PFSK-1 (cell line): ENCODE results near the gene RCE1.

ENCODE experiments used
- FOXP2 ChIP-seq: optimal IDR thresholded peaks from 2 replicates; pipeline ENCODE3; 2011; ENCODE audit warnings: borderline replicate concordance, control low read depth, inconsistent platforms; ENCODE audit not compliant: insufficient read depth; ENCODE audit errors: extremely low read length, extremely low read depth
- POLR2AphosphoS5 ChIP-seq: IDR thresholded peaks from 2 replicates; pipeline ENCODE4 v1.6.1; 2012; ENCODE audit warnings: low read depth, mild to moderate bottlenecking, control low read depth, low read length, moderate library complexity
- SIN3A ChIP-seq: IDR thresholded peaks from 2 replicates; pipeline ENCODE4 v1.6.1; 2012; ENCODE audit warnings: mild to moderate bottlenecking, low read length, moderate library complexity, borderline replicate concordance; ENCODE audit not compliant: insufficient read depth
- TAF1 ChIP-seq: IDR thresholded peaks from 2 replicates; pipeline ENCODE4 v1.6.1; 2012; ENCODE audit warnings: low read length, control low read depth, borderline replicate concordance; ENCODE audit not compliant: insufficient read depth
- TF ChIP-seq, protein P1 (sequence below), 2 experiments: IDR thresholded peaks; 2 replicates each; pipeline versions ENCODE4 v1.6.1 to v1.8.0; 2011 to 2012; ENCODE audit warnings: low read depth in 2 of 2, low read length in 2 of 2, control low read depth in 1 of 2, inconsistent platforms in 1 of 2, mild to moderate bottlenecking in 1 of 2, moderate library complexity in 1 of 2; ENCODE audit not compliant: insufficient read depth in 1 of 2

Gene RCE1

DNA sequence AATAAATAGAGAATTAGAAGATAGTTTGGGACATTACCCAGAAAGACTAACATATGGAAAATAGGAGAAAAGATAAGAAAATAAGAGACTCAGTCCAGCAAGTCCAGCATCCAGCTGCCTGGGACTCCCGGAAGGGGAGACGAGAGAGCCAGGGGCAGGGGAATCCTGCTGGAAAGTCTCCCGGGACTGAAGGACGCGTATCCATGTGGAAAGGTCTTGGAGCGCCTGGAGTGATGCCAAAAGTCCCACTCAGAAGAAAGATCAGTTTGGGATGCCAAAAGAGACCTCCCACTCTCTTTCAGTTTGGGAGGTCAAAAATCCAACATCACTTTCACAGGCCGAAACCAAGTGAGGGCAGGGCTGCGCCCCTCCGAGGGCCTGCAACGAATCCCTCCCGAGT, 44.3 kb downstream of the RCE1 start:
- TF ChIP-seq SIN3A, result no peak
- TF ChIP-seq FOXP2, result no peak
- TF ChIP-seq, protein P1, sequence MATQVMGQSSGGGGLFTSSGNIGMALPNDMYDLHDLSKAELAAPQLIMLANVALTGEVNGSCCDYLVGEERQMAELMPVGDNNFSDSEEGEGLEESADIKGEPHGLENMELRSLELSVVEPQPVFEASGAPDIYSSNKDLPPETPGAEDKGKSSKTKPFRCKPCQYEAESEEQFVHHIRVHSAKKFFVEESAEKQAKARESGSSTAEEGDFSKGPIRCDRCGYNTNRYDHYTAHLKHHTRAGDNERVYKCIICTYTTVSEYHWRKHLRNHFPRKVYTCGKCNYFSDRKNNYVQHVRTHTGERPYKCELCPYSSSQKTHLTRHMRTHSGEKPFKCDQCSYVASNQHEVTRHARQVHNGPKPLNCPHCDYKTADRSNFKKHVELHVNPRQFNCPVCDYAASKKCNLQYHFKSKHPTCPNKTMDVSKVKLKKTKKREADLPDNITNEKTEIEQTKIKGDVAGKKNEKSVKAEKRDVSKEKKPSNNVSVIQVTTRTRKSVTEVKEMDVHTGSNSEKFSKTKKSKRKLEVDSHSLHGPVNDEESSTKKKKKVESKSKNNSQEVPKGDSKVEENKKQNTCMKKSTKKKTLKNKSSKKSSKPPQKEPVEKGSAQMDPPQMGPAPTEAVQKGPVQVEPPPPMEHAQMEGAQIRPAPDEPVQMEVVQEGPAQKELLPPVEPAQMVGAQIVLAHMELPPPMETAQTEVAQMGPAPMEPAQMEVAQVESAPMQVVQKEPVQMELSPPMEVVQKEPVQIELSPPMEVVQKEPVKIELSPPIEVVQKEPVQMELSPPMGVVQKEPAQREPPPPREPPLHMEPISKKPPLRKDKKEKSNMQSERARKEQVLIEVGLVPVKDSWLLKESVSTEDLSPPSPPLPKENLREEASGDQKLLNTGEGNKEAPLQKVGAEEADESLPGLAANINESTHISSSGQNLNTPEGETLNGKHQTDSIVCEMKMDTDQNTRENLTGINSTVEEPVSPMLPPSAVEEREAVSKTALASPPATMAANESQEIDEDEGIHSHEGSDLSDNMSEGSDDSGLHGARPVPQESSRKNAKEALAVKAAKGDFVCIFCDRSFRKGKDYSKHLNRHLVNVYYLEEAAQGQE (IDR thresholded peaks at IDR 0.05; ENCODE audit: insufficient read depth in 1 of 2, low read depth in 2 of 2, low read length in 2 of 2), result no peak
- no peak for TF ChIP-seq TAF1
- no peak for TF ChIP-seq POLR2AphosphoS5

DNA sequence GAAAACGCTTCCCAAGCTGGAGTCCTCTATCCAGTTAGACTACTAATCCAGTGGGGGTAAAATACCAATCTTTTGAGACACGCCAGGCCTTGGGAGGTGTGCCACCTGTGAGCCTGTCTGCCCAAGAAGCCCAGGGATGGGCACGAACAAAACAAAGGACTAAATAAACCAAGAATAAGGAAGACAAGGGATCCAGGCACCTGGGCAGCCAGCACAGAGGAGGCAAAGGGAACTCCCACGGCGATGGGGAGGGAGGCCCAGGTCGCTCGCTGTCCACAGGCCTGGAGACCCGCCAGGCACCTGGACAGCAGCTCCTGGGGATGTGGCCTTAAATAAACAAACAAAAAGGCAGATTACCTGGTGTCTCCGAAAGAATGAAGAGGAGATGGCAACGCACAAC, 45.0 kb downstream of the RCE1 start:
- no peak for TF ChIP-seq TAF1
- no peak for TF ChIP-seq POLR2AphosphoS5
- TF ChIP-seq SIN3A, result no peak
- no peak for TF ChIP-seq FOXP2
- TF ChIP-seq, protein P1 (IDR thresholded peaks at IDR 0.05; ENCODE audit: insufficient read depth in 1 of 2, low read depth in 2 of 2, low read length in 2 of 2), result no peak

DNA sequence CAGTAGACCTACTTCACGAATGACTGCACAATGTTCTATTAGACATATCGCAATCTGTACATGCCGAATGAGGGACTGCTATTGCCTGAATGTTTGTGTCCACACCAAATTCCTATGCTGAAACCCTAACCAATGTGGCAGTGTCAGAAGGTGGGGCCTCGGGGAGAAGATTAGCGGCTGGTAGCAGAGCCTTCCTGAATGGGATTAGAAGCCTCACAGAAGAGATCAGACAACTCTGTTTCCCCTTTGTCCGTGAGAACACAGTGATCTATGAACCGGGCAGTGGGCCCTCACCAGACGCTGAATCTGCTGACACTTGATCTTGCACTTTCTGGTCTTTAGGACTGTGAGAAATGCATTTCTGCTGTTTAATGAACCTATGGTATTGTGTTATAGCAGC, 46.7 kb downstream of the RCE1 start:
- TF ChIP-seq TAF1 (no peak), POLR2AphosphoS5 (no peak), SIN3A (no peak), FOXP2 (no peak)
- TF ChIP-seq, protein P1 (IDR thresholded peaks at IDR 0.05; ENCODE audit: insufficient read depth in 1 of 2, low read depth in 2 of 2, low read length in 2 of 2), result no peak

DNA sequence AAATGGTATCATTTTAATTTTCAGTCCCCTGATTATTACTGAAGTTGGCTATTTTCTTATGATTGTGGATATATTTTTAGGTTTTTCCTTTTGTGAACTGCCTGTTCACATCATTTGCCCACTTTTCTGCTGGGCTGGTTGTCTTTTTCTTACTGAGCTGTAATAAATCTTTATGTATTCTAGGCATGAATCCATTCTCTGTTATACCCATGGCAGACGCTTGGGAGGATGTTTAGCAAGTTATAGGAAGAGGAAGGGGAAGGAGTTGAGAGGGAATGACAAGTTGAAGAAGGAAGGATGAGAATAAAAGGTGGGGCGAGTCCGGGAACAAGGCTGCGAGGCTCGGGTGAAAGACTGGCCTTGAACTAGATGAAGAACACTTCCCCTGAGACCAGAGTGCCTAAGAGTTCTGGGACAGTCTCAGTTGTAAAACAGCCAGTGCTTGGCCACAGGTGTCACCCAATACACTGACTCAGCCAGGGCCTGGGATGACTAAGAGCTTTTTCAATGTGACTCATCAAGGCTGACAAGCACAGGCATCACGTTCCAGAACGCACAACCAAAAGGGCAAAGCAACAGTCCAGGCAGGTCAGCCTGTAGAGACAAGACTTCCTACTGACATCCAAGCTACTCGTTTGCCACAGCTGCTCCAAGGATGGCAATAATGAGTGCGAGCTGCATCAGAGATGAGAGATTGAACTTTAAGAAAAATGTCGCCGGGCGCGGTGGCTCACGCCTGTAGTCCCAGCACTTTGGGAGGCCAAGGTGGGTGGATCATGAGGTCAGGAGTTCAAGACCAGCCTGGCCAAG, 48.8 kb downstream of the RCE1 start:
- TF ChIP-seq POLR2AphosphoS5, result no peak
- no peak for TF ChIP-seq SIN3A
- no peak for TF ChIP-seq FOXP2
- TF ChIP-seq, protein P1 (IDR thresholded peaks at IDR 0.05; ENCODE audit: insufficient read depth in 1 of 2, low read depth in 2 of 2, low read length in 2 of 2), result no peak
- no peak for TF ChIP-seq TAF1
